Panc1 (cell line): ENCODE measurements around the gene TCOF1. TPM values are rescaled to one million over a fixed set of nuclear protein-coding genes. Genes with fewer than 3 reads are reported as not detected.

Source experiments
- ATAC-seq: fragments of 200-7000 bp; cut with Tn5 transposase; 2 replicates; pipeline ENCODE4 v1.9.1; 2020; ENCODE audit warnings: mild to moderate bottlenecking, moderate library complexity
- BruUV-seq: library from RNA; stranded (reverse); fragments of 400-500 nt; replicated peaks from 2 replicates; lab custom pipeline; 2021; lab: Mats Ljungman, UMichigan
- CTCF ChIA-PET: fragments of 300-600 bp; sonication (Branson Sonifier 250); formaldehyde crosslinking; loops from one replicate; lab custom pipeline; 2022; ENCODE audit warnings: antibody characterized with exemption; lab: Charles Lee
- POLR2A ChIA-PET: fragments of 300-600 bp; sonication (Branson Sonifier 250); formaldehyde crosslinking; loops from one replicate; lab custom pipeline; 2022; ENCODE audit warnings: antibody characterized with exemption; lab: Charles Lee
- DNase-seq: peaks from one replicate; pipeline ENCODE4 v3.0.0-alpha.2; 2010; ENCODE audit warnings: low read depth, low spot score
- H3K27ac ChIP-seq: 2 replicates; pipeline ENCODE4 v1.5.1; 2011; ENCODE audit warnings: mild to moderate bottlenecking, low read length, inconsistent platforms
- H3K27me3 ChIP-seq: fragments of 200-500 bp; sonication (Bioruptor generic); 2 replicates; pipeline ENCODE4 v1.6.0; 2014; ENCODE audit warnings: low read length, inconsistent platforms; ENCODE audit not compliant: control insufficient read depth, insufficient read depth
- H3K36me3 ChIP-seq: fragments of 200-500 bp; sonication (Bioruptor generic); 2 replicates; pipeline ENCODE4 v1.5.1; 2014; ENCODE audit warnings: inconsistent platforms, mild to moderate bottlenecking, low read length, moderate library complexity; ENCODE audit not compliant: control insufficient read depth, insufficient read depth
- H3K4me1 ChIP-seq: 2 replicates; pipeline ENCODE4 v1.5.1; 2011; ENCODE audit warnings: inconsistent platforms, mild to moderate bottlenecking, low read length, moderate library complexity; ENCODE audit not compliant: control insufficient read depth, insufficient read depth
- H3K4me3 ChIP-seq, 2 experiments: 2 replicates each; pipeline ENCODE4 v1.5.1; 2011 to 2012; ENCODE audit warnings: low read depth in 2 of 2, low read length in 2 of 2, mild to moderate bottlenecking in 2 of 2, inconsistent platforms in 1 of 2, moderate library complexity in 1 of 2
- H3K9me3 ChIP-seq: fragments of 200-500 bp; sonication (Bioruptor generic); 2 replicates; pipeline ENCODE4 v1.5.1; 2014; ENCODE audit warnings: low read depth, mild to moderate bottlenecking, inconsistent platforms, low read length, moderate library complexity; ENCODE audit not compliant: control insufficient read depth, insufficient read depth
- POLR2AphosphoS5 ChIP-seq: IDR thresholded peaks from 2 replicates; pipeline ENCODE4 v1.6.1; 2012; ENCODE audit warnings: mild to moderate bottlenecking, low read depth, low read length, moderate library complexity
- SIN3A ChIP-seq: IDR thresholded peaks from 2 replicates; pipeline ENCODE4 v1.6.1; 2012; ENCODE audit warnings: low read depth, mild to moderate bottlenecking, low read length, moderate library complexity, borderline replicate concordance; ENCODE audit not compliant: insufficient read depth
- TCF7L2 ChIP-seq: IDR thresholded peaks from 2 replicates; pipeline ENCODE4 v1.6.1; 2011; ENCODE audit warnings: mild to moderate bottlenecking, low read depth, low read length, inconsistent platforms
- in situ Hi-C: cut with HindIII; loops from 2 replicates; pipeline ENCODE4 v1.10.0; 2016; ENCODE audit warnings: low sequenced_read_pairs, low pct_unique_long_range_greater_than_20kb
- intact Hi-C: fragments of 100-400 bp; cut with micrococcal nuclease; formaldehyde crosslinking; loops from one replicate; pipeline ENCODE4 v1.10.0; 2022; ENCODE audit not compliant: unreplicated experiment
- total RNA-seq: library from RNA; stranded (reverse); gene quantifications from one replicate; pipeline ENCODE4 v1.2.1, GENCODE V29; 2021; ENCODE audit not compliant: unreplicated experiment
- TF ChIP-seq, protein P1 (sequence below): fragments of 450-650 bp; IDR thresholded peaks from 2 replicates; pipeline ENCODE4 v1.5.1; 2017; ENCODE audit warnings: mild to moderate bottlenecking
- TF ChIP-seq, protein P2 (sequence below), 2 experiments: IDR thresholded peaks; 2 replicates each; pipeline ENCODE4 v1.6.1; 2011 to 2012; ENCODE audit warnings: low read depth in 2 of 2, control low read depth in 1 of 2, low read length in 1 of 2, mild to moderate bottlenecking in 1 of 2, moderate library complexity in 1 of 2; ENCODE audit not compliant: insufficient read depth in 1 of 2

Gene TCOF1
- total RNA-seq, 1 experiment from 2014 or later = 92.8 TPM

DNA sequence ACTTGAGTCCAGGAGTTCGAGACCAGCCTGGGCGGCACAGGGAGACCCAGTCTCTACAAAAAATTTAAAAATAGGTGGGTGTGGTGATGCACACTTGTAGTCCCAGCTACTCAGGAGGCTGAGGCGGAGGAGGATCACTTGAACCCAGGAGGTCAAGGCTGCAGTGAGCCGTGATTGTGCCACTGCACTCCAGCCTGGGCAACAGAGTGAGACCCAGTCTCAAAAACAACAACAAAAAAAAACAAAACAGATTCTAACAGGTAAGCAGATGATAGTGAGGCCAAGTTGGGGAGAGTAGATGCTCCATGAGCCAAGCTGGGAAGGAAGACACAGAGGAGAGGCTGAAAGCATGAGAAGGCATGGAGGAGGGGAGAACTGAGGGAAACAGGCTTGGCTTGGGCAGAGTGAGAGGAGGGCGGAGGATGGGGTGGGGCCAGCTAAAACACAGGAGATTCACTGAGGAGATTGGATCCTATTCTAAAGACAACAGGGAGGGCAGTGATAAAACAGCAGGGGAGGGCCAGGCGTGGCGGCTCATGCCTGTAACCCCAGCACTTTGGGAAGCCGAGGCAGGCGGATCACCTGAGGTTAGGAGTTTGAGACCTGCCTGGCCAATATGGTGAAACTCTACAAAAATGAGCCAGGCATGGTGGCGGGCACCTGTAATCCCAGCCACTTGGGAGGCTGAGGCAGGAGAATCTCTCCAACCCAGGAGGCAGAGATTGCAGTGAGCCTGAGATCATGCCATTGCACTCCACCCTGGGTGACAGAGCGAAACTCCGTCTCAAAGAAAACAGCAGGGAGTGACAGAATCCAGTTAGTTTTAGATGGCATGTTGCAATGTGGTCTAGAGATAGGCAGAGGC, 83.7 kb downstream of the TCOF1 start:
- no TSS peak for BruUV-seq
- peaks cover 12% of the 10 kb centered on the region for H3K36me3 ChIP-seq
- intact Hi-C loops (no loop called here), in situ Hi-C loops (no loop called here)
- TF ChIP-seq SIN3A (no peak), POLR2AphosphoS5 (no peak), TCF7L2 (no peak)
- TF ChIP-seq, protein P1, sequence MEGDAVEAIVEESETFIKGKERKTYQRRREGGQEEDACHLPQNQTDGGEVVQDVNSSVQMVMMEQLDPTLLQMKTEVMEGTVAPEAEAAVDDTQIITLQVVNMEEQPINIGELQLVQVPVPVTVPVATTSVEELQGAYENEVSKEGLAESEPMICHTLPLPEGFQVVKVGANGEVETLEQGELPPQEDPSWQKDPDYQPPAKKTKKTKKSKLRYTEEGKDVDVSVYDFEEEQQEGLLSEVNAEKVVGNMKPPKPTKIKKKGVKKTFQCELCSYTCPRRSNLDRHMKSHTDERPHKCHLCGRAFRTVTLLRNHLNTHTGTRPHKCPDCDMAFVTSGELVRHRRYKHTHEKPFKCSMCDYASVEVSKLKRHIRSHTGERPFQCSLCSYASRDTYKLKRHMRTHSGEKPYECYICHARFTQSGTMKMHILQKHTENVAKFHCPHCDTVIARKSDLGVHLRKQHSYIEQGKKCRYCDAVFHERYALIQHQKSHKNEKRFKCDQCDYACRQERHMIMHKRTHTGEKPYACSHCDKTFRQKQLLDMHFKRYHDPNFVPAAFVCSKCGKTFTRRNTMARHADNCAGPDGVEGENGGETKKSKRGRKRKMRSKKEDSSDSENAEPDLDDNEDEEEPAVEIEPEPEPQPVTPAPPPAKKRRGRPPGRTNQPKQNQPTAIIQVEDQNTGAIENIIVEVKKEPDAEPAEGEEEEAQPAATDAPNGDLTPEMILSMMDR = no peak
- TF ChIP-seq, protein P2, sequence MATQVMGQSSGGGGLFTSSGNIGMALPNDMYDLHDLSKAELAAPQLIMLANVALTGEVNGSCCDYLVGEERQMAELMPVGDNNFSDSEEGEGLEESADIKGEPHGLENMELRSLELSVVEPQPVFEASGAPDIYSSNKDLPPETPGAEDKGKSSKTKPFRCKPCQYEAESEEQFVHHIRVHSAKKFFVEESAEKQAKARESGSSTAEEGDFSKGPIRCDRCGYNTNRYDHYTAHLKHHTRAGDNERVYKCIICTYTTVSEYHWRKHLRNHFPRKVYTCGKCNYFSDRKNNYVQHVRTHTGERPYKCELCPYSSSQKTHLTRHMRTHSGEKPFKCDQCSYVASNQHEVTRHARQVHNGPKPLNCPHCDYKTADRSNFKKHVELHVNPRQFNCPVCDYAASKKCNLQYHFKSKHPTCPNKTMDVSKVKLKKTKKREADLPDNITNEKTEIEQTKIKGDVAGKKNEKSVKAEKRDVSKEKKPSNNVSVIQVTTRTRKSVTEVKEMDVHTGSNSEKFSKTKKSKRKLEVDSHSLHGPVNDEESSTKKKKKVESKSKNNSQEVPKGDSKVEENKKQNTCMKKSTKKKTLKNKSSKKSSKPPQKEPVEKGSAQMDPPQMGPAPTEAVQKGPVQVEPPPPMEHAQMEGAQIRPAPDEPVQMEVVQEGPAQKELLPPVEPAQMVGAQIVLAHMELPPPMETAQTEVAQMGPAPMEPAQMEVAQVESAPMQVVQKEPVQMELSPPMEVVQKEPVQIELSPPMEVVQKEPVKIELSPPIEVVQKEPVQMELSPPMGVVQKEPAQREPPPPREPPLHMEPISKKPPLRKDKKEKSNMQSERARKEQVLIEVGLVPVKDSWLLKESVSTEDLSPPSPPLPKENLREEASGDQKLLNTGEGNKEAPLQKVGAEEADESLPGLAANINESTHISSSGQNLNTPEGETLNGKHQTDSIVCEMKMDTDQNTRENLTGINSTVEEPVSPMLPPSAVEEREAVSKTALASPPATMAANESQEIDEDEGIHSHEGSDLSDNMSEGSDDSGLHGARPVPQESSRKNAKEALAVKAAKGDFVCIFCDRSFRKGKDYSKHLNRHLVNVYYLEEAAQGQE (IDR thresholded peaks at IDR 0.05; ENCODE audit: insufficient read depth in 1 of 2, low read depth in 2 of 2, low read length in 1 of 2) = no peak
- no peak overlapping the region for H3K27ac ChIP-seq
- H3K4me1 ChIP-seq = peaks cover 9% of the 10 kb centered on the region
- no peaks in the 10 kb centered on the region for H3K27me3 ChIP-seq
- no peak overlapping the region for H3K4me3 ChIP-seq
- H3K9me3 ChIP-seq = no peaks in the 10 kb centered on the region
- CTCF ChIA-PET = interaction anchor here (0.6 kb wide), 1 partner anchor 137 kb away, joined by 3 read pairs; no protein-coding TSS in a partner anchor
- DNase-seq (no peak), ATAC-seq (peak; percentile 47)
- POLR2A ChIA-PET = interaction anchor here (0.5 to 0.7 kb wide), 3 partner anchors 53 to 99 kb away, joined by 3 to 4 read pairs (median 3); no protein-coding TSS in a partner anchor

DNA sequence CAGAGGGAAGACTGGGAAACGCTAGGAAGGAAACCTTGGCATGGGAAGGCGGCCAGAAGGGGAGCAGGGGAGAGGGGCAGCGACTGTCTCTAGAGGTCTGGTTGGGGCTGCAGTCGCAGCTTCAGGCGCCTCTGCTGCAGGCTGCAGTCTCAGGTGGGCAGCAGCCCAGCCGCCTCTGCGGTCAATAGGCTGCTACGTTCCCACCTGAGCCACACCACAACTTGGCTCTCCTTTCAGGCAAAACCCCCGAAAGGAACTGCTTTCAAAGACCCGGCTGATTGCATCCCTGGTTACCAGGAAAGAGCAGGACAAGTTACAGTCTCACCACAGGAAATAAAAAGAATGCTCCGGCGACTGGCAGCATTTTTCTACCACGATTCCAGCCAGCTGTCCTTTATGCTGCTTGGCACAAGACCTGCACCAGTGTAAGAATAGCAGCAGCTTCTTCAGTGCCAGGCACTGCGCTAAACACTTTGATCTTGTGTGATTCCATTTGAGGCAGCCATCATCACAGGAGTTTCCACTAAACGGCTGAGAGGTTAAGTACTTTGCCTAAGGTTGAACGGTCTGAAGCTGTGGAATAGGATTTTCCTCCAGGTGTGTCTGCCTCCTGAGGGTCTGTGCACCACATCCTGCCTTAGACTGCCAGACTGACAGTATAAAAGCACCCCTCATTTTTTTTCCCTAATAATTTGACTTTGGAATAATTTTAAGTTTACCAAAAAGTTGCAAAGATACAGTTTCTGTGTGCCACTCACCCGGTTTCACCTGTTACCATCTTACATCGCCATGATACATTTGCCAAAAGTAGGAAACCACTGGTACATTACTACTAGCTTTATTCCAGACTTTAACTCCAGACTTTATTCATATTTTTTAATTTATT, 84.6 kb downstream of the TCOF1 start:
- ChIA-PET POLR2A (interaction anchor here (0.5 to 0.7 kb wide), 3 partner anchors 52 to 262 kb away, joined by 3 read pairs; no protein-coding TSS in a partner anchor), CTCF (no interaction called here)
- peak; percentile 32 for ATAC-seq
- no peak for DNase-seq
- intact Hi-C loops (no loop called here), in situ Hi-C loops (no loop called here)
- Histone ChIP-seq H3K4me3 (no peak overlapping the region), H3K27me3 (no peaks in the 10 kb centered on the region), H3K27ac (0 out of 2 replicates have a peak overlapping the region, but pooled peaks have one; percentile 11), H3K36me3 (peaks cover 20% of the 10 kb centered on the region), H3K9me3 (no peaks in the 10 kb centered on the region), H3K4me1 (peaks cover 17% of the 10 kb centered on the region)
- BruUV-seq = no TSS peak
- TF ChIP-seq TCF7L2 (peak; percentile 85), POLR2AphosphoS5 (peak; percentile 67)
- TF ChIP-seq, protein P2 (IDR thresholded peaks at IDR 0.05; ENCODE audit: insufficient read depth in 1 of 2, low read depth in 2 of 2, low read length in 1 of 2) = no peak
